Testis (tissue), 2 donors: ENCODE results near the gene DAG1.
"Not testable (repeated sequence)": the region's sequence is repeated elsewhere in the genome, so short reads cannot be mapped to it uniquely, and the experiment has no call there.

Experiments used
- POLR2A ChIP-seq: fragments of 450-650 bp; IDR thresholded peaks from one replicate; pipeline ENCODE4 v1.6.1; 2017; ENCODE audit warnings: antibody characterized with exemption, mild to moderate bottlenecking, moderate library complexity
- TF ChIP-seq, protein P1 (sequence below), 3 experiments: fragments of 450-650 bp in 2 of 3; fragments of 200-600 bp in 1 of 3; sonication (generic) in 1 of 3; IDR thresholded peaks; one replicate each; pipeline ENCODE4 v1.5.1; 2016 to 2019; ENCODE audit warnings: antibody characterized with exemption in 3 of 3, mild to moderate bottlenecking in 2 of 3, moderate library complexity in 1 of 3

GRCh38 chr3:49496845-49497244 is 26.8 kb downstream of the DAG1 start:
- TF ChIP-seq, protein P1, sequence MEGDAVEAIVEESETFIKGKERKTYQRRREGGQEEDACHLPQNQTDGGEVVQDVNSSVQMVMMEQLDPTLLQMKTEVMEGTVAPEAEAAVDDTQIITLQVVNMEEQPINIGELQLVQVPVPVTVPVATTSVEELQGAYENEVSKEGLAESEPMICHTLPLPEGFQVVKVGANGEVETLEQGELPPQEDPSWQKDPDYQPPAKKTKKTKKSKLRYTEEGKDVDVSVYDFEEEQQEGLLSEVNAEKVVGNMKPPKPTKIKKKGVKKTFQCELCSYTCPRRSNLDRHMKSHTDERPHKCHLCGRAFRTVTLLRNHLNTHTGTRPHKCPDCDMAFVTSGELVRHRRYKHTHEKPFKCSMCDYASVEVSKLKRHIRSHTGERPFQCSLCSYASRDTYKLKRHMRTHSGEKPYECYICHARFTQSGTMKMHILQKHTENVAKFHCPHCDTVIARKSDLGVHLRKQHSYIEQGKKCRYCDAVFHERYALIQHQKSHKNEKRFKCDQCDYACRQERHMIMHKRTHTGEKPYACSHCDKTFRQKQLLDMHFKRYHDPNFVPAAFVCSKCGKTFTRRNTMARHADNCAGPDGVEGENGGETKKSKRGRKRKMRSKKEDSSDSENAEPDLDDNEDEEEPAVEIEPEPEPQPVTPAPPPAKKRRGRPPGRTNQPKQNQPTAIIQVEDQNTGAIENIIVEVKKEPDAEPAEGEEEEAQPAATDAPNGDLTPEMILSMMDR (IDR thresholded peaks at IDR 0.05) = not testable (repeated sequence)
- not testable (repeated sequence) for TF ChIP-seq POLR2A
